ENCODE results near the gene UBE2D2. TPM values are rescaled to one million over a fixed set of nuclear protein-coding genes. Genes with fewer than 3 reads are reported as not detected.

The UBE2D2 gene
- total and polyA plus RNA-seq, 2 experiments from 2014 or later = 120 to 172 TPM

- TF ChIP-seq ZNF331 (CRISPR knock-in tag; IDR thresholded peaks at IDR 0.05; ENCODE audit: low read depth) (no peak), CTCF (conservative IDR thresholded peaks at IDR 0.05; ENCODE audit: low read depth in 2 of 2) (no peak), CREB1 (CRISPR knock-in tag; IDR thresholded peaks at IDR 0.05; ENCODE audit: low read depth) (no peak), EZH2phosphoT487 (IDR thresholded peaks at IDR 0.05; ENCODE audit: unreplicated experiment) (no peak), REST (IDR thresholded peaks at IDR 0.05; ENCODE audit: unreplicated experiment) (no peak), STAT1 (IDR thresholded peaks at IDR 0.05; ENCODE audit: unreplicated experiment) (no peak), NANOG (IDR thresholded peaks at IDR 0.05; ENCODE audit: borderline replicate concordance) (no peak), EZH2 (IDR thresholded peaks at IDR 0.05; ENCODE audit: low read depth, unreplicated experiment) (no peak), POLR2AphosphoS5 (IDR thresholded peaks at IDR 0.05; ENCODE audit: low read depth) (no peak), JUNB (IDR thresholded peaks at IDR 0.05; ENCODE audit: unreplicated experiment) (no peak)
Observed at GRCh38 chr5:139638090-139638735, 77.1 kb downstream of the UBE2D2 start (continued).

- H4K20me1 ChIP-seq (replicated peaks; ENCODE audit: insufficient read depth) = no peaks in the 10 kb centered on the region
- H3K79me2 ChIP-seq (replicated peaks; ENCODE audit: insufficient read depth) = no peaks in the 10 kb centered on the region; the same call in 1 of the 2 replicates
- H3K4me1 ChIP-seq (ENCODE audit: insufficient read depth) = peaks cover 85% of the 10 kb centered on the region
- H3K27ac Mint-ChIP-seq = no peak overlapping the region
- peaks cover 52% of the 10 kb centered on the region for H3F3A ChIP-seq (replicated peaks; ENCODE audit: low read depth)
- no peak overlapping the region for H3K27ac ChIP-seq (ENCODE audit: low read depth)
- H3K9me3 Mint-ChIP-seq = no peaks in the 10 kb centered on the region
- ATAC-seq = no peak
- peaks cover 82% of the 10 kb centered on the region for H3K4me1 Mint-ChIP-seq
- no peak for DNase-seq (ENCODE audit: low spot score)
- H3K4me3 ChIP-seq = peak overlapping the region; percentile 65
- no peaks in the 10 kb centered on the region for H3K9me2 ChIP-seq (ENCODE audit: insufficient read depth)
- no peaks in the 10 kb centered on the region for H3K36me3 ChIP-seq (ENCODE audit: insufficient read depth)
- peaks cover 9% of the 10 kb centered on the region; the same call in 1 of the 2 replicates for H3K27me3 ChIP-seq (ENCODE audit: insufficient read depth)
- no peaks in the 10 kb centered on the region; the same call in 2 of the 3 replicates for H3K36me3 Mint-ChIP-seq (ENCODE audit: low read depth)
- H3K4me3 Mint-ChIP-seq = peak overlapping the region; percentile 71
- peak overlapping the region; percentile 96 for H3K4me2 ChIP-seq
- peaks cover 44% of the 10 kb centered on the region for H3K27me3 Mint-ChIP-seq (ENCODE audit: insufficient read depth, low read depth, poor library complexity)
- H2AFZ ChIP-seq = no peak overlapping the region
- TF ChIP-seq ETS1 (IDR thresholded peaks at IDR 0.05) (no peak), CREB1 (CRISPR knock-in tag; IDR thresholded peaks at IDR 0.05; ENCODE audit: low read depth) (no peak), ZNF331 (CRISPR knock-in tag; IDR thresholded peaks at IDR 0.05; ENCODE audit: low read depth) (no peak), STAT1 (IDR thresholded peaks at IDR 0.05; ENCODE audit: unreplicated experiment) (no peak)
Observed at GRCh38 chr5:139638736-139639618, 77.8 kb downstream of the UBE2D2 start.
